NCI-H1105 treated with DMSO at 0.1 percent for 48 hours (cell line): Measurements from ENCODE around the gene ERMN.
"Not testable (repeated sequence)": the region's sequence is repeated elsewhere in the genome, so short reads cannot be mapped to it uniquely, and the experiment has no call there.

Experiments
- DNase-seq: peaks from one replicate; lab custom pipeline; 2025; lab: John Stamatoyannopoulos, UW

The ERMN gene, protein sequence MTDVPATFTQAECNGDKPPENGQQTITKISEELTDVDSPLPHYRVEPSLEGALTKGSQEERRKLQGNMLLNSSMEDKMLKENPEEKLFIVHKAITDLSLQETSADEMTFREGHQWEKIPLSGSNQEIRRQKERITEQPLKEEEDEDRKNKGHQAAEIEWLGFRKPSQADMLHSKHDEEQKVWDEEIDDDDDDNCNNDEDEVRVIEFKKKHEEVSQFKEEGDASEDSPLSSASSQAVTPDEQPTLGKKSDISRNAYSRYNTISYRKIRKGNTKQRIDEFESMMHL

DNA sequence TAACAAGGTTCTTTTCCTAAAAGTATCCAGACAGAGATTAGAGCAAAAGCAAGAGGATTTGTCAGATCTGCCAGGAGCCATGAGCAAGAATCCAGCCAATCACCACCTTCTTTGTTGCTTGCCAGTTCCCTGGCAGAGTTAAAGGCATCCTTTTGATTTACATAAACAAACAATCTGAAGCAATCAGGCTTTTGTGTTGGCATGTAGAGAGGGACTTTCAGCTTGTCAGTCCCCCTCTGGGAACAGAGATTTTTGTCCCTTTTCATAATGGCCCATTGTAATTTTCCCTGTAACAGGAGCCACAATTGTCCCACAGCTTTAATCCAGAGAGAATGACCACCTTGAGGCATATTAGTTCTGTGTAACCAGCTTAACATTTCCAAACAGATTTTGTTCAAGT, at the start of gene ERMN:
TSS of gene ERMN (minus strand) at position 39 of the 400 bp plus-strand sequence. CDS start 182 bp downstream, outside the sequence.
- DNase-seq, result no peak

DNA sequence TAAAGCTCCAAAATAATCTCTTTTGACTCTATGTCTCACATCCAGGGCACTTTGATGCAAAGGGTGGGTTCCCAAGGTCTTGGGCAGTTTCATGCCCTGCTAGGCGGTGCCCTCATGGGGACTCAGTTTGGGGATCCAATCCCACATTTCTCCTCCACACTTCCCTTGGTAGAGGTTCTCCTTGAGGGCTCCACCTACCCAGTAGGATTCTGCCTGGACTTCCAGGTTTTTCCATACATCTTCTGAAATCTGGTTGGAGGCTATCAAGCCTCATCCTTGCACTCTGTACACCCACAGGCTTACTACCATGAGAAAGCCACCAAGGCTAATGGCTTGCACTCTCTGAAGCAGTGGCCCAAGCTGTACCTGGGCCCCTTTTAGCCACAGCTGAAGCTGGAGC, 49.8 kb upstream of the ERMN start:
- no peak for DNase-seq

DNA sequence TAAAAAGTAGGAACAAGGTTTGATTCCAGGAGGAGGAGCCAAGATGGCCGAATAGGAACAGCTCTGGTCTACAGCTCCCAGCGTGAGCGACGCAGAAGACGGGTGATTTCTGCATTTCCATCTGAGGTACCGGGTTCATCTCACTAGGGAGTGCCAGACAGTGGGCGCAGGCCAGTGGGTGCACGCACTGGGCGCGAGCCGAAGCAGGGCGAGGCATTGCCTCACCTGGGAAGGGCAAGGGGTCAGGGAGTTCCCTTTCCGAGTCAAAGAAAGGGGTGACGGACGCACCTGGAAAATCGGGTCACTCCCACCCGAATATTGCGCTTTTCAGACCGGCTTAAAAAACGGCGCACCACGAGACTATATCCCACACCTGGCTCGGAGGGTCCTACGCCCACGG, 42.9 kb upstream of the ERMN start:
- not testable (repeated sequence) for DNase-seq

DNA sequence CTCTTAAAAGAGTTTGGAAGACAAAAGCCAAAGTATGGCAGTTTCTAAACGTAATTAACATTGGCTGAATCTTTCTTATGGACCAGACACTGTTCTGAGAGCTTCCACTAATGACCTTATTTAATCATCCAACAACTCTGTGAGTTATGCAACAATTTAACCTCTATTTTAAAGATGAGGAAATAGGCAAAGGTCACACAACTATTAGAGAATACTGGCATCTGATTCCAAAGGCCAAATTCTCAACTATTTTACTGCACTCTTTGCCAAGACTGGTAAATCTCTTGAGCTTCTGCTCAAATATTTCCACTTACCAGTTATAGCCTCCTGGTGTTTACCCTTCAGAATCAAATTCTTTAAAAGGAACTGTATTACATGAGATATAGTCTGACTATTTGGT, 42.1 kb upstream of the ERMN start:
- DNase-seq, result no peak

DNA sequence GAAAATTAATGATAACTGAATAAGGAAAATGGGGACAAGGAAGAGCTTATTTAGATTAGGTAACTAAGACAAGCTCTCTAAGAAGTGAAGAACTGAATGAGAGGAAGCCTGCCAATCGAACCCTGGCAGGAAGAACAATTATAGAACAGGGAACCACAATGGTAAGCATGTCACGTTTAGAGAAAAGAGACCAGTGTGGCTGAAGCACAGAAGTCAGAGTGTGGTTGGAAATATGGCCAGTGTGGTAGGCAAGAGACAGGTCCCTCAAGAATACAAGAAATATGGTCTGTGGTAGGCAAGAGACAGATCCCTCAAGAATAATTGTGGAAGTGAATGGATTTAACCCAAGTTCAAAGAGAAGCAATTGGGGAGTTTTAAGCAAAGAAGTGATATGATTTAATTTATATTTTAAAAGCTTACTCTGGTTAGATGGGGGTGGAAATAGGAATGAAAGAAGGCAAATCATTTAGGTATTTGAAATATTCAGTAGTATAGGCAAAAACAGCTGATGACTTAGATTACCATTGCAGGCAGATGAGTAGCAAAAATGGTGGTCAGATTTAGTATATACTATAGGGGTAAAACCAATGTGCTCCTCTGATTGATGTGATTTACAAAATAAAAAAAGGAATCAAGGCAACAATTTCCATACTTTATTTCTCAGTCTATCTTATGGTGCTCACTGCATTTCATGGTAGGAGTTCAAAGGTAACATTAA, 38.8 kb upstream of the ERMN start:
- DNase-seq, result no peak

DNA sequence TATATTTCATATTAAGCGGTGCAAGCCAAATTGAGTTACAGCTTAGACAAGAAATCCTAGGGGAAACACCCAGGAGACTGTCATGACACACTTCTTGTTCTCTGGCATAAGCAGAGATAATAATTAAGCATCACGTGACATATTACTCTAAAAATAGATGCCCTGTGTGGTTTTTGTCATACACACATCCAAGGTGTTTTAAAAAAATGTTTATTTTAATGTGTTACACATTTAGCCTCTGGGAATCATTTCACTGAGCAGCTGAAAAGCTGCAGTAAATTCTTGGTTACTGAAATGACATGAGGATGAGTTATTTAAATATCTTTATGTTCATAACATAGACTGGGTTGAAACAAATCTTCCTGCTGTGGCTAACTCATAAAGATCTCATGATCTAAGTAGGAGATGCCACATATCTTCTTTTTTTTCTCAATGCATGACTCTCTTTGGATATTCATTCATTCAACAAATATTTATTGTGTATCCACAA, 38.0 kb upstream of the ERMN start:
- DNase-seq, result no peak

DNA sequence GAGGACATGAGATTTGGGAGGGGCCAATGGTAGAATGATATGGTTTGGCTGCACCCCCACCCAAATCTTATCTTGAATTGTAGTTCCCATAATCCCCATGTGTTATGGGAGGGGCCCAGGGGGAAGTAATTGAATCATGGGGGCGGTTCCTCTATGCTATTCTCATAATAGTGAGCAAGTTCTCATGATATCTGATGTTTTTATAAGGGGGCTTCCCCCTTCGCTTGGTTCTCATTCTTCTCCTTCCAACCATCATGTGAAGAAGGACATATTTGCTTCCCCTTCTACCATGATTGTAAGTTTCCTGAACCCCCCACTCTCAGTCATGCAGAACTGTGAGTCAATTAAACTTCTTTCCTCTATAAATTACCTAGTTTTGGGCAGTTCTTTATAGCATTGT, 37.0 kb upstream of the ERMN start:
- no peak for DNase-seq

DNA sequence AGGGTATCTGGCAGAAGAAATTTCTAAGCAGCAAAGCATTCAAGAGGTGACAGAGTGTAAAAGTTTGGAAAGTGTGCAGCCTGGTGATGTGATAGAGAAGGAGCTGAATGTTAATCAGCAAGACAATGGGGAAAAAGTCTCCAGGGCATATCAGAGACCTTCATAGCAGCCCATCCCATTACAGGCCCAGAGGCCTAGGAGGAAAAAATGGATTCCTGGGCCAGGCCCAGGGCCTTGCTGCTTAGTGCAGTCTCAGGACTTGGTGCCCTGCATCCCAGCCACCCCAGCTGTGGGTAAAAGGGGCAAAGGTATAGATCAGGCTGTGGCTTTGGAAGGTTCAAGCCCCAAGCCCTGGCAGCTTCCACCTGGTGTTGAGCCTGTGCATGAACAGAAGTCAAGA, 35.9 kb upstream of the ERMN start:
- no peak for DNase-seq

DNA sequence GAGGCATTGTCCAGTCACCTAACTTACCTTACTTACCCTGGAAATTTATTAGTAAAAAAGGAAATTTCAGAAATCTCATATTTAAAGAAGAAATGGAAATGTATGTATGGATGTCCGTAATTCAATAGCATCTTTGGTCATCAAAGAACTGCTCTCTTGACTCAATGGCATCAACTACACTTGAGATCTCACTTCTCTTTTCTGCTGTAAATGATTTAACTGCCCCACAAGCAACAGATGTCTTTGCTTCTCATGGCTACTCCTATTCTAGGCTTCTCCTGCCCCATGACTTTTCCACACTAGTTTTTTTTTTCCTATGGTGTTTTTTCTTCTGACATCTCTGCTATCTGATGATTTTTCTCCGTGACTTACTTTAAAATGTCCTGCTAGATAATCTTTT, 34.0 kb upstream of the ERMN start:
- no peak for DNase-seq

DNA sequence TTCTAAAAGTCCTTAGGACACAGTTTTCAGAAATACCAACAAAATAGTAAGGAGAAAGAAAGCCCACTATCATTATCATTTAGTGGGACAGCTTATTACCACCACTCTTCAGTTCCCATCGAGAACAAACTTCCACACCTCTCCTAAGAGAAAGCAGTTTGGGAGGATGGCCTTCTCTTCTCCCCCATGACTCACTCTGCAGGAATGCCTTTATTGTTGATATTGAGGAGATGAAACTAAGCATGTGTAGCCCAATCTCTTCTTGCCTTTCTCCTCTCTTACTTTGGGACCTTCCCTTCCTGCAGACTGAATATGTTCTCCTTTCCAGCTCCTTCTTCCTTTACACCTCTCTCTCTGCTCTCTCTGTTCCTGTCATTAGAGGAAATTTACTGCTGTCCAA, 30.0 kb upstream of the ERMN start:
- no peak for DNase-seq

DNA sequence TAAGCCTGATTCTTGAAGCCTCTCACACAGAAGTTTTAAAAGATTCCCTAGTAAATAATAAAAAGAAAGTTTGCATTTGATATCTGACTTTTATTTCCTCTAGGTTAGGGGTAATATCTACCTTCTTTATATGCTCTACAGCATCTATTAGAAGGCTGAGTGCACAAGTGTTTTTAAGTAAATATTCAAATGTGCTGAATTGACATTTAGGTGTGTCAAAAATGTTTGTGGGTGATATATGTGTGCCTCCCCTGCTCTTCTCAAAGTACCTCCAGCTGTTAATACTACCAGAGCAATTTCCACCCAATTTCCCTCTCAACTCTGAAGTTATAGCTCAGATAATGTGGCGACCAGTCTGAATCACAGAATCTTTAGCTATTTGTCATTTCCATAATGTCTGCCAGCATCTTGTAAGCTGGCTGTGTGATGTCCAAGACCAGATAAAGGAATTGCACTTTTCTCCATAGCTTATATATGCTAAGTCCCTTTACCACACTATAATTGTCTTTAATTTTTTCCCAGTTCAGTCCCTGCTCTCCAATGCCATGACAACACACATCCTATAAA, 24.4 kb upstream of the ERMN start:
- DNase-seq, result no peak

DNA sequence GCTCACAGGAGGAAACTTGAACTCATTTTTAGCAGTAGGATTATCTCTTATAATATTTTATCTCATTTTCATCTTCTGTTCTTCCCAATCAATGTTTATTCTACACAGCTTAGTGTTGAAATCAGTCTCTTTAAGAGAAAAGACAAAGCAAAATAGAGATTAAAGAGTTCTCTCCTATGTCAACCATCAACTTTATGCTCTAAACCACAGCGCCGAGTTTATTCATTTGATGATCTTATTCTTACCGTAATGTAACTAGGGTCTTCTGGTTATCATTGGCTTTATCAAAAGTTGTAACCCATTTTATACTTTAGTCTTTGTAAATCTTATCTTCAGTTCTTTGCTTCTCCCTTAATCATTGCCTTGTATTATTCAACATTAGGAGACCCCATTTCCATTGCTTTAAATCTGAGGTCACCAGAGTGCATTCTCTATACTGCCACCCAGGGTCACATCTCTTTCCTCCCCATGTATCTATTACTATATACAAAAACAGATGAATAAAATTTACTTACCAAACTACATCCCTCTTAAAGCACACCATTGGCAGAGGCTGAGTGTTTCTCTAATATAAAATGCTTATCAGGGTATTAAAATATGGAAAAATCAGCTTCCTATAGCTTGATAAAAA, 22.8 kb upstream of the ERMN start:
- no peak for DNase-seq

DNA sequence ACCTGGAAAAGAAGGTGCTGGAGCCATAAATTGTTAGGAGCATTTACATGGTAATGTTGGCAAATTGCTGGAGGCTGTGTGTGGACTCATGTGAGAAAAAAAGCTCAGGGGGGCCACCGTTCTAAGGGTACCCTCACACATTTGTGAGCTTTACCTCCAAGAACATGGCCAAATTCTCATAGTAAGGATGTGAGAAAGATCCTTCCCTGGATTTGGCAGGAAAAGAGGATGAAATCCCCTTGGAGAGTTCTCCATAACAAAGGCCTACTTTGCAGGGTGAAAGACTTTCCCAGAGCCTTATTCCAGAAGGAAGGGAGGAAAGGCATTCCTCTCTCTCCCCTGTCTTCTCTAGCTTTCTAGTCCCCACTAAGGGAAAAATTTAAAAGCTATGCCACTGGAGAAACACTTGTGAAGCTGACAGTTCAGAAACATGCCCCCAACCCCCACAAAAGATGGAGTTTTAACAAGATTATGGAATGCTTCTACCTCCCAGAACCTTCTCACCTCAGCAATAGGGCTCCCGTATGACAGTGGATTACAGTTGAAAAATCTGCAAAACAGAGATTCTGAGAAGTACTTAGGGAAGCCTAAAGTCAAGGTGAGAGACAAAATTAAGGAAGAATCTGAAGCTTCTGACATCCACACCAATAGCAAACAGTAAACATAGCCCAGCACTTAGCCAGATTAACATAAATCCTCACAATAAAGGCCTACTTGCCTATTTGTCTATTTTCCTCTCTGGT, 20.2 kb upstream of the ERMN start:
- no peak for DNase-seq

DNA sequence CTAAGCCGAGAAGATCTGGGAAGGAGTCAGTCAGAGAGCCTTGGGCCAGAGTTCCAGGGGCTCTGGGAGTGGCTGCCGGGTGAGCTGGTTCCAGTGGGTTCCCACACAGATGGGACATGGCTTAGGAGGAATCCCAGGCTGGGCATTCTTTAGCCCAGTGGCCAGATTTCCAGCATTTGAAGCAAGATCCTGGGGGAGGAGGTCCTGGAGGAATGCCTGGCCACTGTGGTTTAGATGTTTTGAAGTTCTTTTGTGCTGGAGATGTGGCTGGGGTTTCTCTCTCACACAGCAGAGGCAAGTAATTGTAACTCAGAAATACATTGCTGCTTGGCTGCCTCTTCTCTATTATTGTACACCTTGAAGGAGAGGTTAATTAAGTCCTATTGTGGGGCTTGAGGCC, 15.8 kb upstream of the ERMN start:
- not testable (repeated sequence) for DNase-seq

DNA sequence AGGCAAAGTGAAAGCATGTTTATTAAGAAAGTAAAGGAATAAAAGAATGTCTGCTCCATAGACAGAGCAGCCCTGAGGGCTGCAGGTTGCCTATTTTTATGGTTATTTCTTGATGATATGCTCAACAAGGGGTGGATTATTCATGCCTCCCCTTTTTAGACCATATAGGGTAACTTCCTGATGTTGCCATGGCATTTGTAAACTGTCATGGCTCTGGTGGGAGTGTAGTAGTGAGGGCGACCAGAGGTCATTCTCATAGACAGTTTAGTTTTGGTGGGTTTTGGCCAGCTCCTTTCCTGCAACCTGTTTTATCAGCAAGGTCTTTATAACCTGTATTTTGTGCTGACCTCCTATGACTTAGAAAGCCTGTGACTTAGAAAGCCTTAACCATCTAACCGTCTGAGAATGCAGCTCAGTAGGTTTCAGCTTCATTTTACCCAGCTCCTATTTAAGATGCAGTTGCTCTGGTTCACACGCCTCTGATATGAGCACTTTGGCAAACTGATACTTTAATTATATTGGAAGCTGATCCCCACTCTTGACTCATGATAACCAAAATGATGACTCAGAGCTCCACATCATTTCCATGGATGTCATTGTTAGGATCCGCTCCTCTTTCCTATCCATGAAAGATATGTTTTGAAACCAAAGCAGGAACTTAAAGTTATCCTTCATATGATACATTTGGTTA, 14.5 kb upstream of the ERMN start:
- no peak for DNase-seq

DNA sequence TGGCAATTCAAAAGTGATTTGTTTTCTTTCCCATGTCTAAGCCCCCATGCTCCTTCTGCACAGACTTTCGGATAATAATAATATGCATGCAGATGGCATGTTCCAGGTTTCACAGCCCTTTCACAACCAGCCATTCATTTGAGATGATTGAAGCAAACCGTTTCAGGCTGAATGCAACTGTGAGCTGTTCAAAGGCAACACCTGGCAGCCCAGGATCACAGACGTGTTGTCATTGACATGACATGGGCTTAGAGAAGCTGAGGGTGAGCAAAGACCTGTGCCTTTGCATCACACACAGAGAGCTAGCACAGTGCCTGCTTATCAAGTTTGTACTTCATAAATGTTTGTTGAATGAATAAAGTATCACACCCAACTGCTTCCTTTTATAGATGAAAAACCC, 12.4 kb upstream of the ERMN start:
- DNase-seq, result no peak

DNA sequence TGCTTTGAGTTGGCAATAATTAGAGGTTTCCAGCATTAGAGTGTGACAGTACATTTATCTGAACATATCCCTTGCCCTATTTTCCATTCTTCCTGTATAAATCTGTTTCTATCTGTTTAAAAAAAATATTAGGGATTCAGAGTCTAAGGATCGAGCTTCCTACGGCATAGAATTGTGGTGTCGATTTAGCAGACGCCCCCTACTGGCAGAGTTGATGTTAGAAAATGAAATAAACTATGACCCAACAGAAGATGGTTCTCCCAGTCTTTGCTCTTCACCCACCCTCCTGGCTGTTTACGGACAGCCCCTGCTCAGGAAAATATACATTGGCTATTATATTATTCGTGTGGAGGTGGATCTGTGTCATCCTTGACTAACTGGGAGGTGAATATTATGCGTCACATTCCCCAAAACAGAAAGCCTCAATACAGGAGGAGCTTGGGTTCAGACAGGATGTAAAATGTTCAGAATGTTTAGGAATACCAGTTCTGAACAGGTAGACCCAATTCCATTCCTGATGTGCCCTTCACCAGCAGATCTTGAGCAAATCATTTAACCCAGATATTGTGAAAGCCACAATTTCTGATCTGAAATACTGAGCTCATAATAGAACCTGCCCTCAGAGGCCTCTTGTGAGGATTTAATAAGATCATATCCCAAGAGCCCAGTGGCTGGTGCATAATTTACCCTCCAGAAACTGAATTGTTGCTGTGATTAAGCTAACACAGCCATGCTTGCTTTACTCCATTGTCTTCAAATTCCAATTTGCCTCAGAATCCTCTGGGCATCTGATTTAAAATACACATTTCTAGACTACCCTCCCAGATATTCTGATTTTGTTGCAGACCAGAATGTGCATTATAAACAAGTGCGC, 10.8 kb upstream of the ERMN start:
- DNase-seq, result peak; percentile 11

DNA sequence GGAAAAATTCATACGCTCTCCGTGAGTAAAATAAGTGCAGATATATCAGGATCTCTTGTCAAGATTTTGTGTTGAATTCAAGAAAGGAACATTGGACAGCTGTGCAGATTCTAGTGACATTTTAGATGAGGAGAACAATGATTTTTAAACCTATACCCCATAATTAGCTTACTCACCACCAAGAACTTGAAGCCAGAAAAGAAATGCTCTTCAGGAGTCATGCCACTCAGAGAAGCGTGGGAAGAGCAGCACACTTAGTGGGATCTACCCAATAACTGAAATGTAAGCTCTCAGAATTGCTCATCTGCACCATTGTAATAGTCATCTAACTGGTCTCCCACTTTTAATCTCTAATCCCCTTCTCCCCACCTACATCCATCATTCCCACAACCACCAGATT, 9.2 kb upstream of the ERMN start:
- no peak for DNase-seq

DNA sequence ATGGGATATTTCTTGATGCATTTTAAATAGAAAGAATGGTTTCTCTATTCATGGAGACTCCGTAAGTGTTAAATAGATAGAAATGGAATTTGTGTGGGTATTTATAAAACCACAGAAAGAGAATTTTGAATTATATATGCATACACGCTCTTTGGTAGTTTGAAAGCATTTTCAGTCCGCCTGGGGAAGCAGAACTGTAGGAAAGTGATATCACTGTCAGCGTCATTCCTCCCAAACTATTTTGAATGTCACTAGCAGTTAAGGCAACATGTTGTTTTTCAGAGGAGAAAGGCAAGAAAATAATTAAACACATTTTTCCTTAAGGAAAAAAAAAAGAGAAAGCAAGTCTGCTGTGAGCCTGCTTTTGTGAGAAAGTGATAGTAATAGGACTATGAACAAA, 8.7 kb upstream of the ERMN start:
- no peak for DNase-seq

DNA sequence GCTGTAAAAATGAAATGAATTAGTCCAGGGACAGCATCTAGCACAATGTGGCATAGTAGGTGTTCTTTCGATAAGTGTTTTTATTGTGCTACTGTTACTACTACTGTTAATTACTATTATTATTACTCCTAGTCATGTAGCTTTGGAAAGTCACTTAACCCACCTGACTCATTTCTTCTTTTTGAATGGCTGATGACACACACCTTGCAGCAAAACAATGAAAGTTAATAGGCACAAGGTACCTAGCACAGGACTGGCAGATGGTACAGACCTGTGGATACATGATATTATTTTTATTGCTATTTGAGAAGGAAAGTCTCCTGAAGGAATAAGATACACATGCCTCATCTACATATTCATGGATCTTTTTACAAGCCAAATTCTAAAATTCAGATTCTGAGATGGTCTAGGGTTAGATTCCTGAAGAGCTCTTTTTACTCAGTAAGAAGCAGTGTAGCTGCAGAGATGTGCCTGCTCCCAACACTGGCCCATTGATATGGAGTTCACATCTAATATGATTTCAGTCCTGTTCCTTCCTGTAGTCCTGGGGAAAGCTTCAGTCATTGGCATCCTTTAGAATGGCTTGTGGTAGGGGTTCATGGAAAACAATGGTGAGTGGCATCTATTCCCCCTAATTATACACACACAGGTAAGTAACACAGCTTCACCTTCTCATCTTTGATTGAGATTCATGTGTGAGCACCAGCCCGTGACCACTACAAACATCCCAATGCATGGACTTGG, 7.9 kb upstream of the ERMN start:
- no peak for DNase-seq
